Activated CD4-positive, CD25-positive, alpha-beta regulatory T cell treated with anti-CD3 and anti-CD28 coated beads, Interleukin-2, amount 50 U/mL, for 16 hours (primary cell): ENCODE results near the gene CHMP1A.

Experiments
- DNase-seq: peaks from one replicate; pipeline ENCODE4 v3.0.0-alpha.2; 2020; ENCODE audit warnings: low read depth, low spot score

Gene CHMP1A

GRCh38 chr16:89605186-89605970, 52.1 kb downstream of the CHMP1A start:
- no peak for DNase-seq

DNA sequence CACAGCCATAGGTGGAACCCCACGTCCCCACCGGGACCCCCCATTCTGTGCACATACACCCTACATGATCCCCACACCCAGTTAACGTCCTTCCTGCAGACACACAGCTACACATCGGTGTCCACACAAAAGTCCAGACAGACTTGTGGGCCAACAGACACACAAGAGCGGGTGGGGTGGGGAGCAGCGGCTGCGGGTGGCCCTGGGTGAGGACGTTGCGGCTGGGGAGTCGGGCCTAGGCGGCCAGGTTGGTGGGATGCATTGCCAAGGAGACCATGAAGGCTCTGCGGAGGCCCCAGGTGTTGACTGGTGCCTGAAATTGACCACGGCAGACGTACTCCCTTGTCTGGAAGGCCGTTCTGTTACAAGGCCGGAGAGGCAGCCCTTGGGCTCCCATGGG, 52.7 kb downstream of the CHMP1A start:
- DNase-seq: no peak

GRCh38 chr16:89602952-89603590, 54.4 kb downstream of the CHMP1A start:
- no peak for DNase-seq

- no peak for DNase-seq
Measured at GRCh38 chr16:89602273-89602951, 55.1 kb downstream of the CHMP1A start.

DNA sequence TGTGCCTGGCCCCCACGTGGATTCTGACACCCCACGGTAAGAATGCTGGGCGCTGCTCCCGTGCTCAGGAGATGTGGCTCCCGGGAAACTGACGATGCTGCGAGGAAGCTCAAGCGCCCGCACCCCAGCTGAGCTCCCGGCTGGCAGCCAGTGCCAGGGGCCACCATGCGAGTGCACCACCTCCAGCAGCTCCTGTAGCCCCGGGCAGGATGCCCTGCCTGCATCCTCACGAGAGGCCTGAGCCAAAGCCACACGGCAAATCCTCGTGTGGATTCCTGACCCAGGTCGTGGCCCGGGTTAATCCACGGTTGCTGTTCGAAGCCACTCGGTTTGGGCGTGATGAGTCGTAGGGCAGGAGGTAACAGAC, 55.6 kb downstream of the CHMP1A start:
- DNase-seq: no peak

DNA sequence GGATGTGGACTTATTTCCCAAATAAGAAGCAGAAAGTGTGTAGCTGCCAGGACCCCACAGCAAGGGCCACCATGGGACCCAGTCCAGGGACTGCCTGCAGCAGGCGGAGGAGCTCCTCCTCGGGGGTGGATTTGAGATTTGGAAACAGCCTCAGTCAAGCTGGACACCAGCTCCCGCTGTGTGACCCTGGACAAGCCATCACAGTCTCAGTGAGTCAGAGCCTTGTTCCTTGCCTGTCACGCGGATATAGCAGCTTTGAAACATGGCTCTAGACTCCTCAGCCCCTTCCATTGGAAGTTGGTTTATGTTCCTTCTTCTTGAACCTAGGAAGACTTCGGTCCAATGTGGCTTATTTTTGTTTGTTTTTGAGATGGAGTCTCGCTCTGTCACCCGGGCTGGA, 56.6 kb downstream of the CHMP1A start:
- DNase-seq: no peak

DNA sequence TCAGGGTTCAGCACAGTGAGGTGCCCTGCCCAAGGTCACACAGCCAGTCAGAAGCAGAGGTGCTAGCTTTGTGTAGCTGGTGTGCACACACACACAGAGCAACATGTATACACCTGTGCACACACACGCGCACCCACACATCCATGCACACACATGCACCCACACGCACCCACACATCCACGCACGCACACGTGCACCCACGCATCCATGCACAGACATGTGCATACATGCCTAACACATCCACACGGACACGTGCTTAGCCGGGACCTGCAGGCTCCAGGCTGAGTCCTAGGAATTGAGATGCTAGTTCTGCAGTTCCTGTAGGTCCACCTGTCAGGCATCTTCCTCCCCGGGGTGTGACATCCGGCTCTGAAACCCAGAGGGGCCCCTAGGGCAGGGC, 57.1 kb downstream of the CHMP1A start:
- DNase-seq: no peak

DNA sequence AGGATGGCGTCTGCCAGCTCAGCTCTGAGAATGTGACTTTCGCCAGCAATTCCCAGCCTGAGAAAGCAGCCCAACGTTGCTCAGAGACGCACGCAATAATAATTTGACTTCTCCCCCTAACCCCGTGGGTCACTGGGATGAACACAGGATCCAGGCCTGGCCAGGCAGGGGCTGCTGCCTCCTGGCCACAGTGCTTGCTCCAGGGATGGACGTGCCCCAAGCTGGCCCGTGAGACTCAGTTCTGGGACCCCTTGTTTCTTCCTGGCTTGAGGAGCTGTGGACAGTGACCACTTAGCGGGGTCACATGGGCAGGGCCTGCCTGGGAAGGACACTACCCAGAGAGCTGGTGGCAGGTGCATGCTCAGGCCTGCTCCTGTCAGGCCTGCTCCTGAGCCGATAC, 57.6 kb downstream of the CHMP1A start:
- no peak for DNase-seq

DNA sequence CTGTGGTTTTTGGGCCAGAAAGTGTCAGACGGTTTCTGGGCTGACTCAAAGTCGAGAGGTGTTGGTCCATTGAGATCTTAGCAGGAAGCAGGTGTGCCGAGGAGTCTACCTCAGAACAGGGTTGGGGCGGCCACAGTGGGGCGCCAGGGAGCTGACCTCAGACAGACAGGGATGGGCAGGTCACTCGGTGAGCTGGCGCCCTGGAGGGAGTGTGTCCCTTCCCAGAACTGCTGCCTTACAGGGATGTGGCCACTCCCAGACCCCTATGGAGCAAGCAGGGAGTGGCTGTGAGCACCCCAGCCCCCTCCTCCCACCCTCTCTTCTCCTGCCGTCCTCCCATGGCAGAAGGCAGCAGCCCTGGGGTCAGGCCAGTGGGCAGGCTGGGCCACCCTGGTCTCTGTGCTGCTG, 58.1 kb downstream of the CHMP1A start:
- DNase-seq: no peak

GRCh38 chr16:89598199-89598598, 59.3 kb downstream of the CHMP1A start:
- DNase-seq: no peak

DNA sequence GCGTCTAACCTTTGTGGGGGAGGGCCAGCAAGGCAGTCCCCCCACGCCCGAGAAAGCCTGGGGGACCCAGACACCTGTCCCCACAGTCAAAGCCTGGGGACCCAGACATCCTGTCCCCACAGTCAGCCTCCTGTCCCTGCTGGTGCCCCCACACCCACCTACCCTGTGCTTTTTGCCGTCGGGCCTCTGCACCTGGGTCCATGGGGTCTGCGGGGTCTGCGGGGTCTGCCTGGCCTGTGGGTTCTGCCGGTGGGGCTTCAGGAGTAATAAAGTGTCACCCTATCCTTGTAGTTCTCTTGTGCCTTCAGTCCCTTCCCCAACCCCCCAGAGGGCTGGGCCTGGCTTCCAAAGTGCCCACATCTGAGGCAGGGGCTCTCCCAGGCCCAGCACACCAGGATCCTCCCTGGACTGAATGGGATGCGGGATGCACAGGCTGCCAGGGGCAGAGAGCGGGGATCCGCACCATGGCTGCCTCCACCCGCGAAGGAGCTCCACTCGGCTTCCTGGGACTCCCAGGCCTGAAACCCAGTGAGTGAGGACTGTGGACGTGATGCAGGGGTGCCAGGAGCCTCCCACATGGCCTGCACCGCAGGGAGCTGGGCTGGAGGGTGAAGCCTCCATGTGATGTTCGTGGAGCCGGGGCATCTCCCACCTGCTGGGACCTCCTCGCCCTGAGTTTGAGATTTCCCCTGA, 60.4 kb downstream of the CHMP1A start:
- no peak for DNase-seq

DNA sequence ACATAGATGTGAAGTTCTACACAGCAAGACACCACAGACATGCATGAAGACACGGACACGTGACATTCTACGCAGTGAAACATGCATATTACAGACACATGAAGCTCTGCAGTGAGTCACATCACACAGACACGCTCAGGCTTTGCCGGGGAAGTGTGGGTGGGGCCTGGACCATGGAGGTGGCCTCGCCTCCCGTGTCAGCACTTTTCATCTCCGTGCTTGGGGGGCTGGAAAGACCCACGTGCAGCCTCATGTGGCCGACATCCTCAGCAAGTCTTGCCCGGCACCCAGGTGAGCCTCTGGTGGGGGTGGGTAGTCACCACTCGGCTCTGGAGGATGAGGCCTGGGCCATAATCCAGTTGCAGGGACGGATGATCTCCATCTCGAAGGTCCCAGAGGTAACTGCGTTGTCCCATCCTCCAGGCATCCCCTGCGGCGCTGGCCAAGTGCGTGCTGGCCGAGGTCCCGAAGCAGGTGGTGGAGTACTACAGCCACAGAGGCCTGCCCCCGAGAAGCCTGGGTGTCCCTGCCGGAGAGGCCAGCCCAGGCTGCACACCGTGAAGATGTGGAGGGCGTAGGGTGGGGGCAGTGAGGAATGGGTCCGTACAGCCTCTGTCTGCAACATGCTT, 61.3 kb downstream of the CHMP1A start:
- no peak for DNase-seq

- no peak for DNase-seq
Measured at GRCh38 chr16:89595330-89596060, 62.0 kb downstream of the CHMP1A start.
